ENCODE measurements around the gene GRIN2C.
A peak's percentile ranks its signal among the peaks of the same experiment; 100 is the strongest.

The GRIN2C gene

DNA sequence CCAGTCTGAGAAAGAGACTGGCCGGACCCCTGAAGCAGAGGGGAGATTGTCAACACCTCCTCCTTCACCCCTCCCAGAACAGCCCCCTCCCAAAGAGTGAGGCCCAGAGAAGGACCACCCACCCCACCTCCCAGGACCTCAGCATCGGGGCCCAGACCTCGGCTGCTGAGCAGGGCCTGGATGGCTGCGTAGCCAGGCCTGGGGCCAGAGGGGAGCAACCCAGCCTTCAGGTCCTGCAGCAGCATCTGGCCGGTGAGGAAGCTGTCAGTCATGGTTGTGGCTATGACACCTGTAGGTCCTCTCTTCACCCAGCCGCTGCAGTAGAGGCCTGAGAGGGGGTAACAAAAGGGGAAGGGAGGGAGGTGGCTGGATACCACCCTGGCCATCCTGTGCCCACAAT, 3.2 kb upstream of the GRIN2C start:
- Mint-ChIP-seq H3K9me3 (no peaks in the 10 kb centered on the region), H3K4me3 (no peak overlapping the region), H3K27me3 (peaks cover 30% of the 10 kb centered on the region), H3K4me1 (peaks cover 10% of the 10 kb centered on the region), H3K27ac (no peak overlapping the region), H3K36me3 (ENCODE audit: low read depth) (no peaks in the 10 kb centered on the region)
- DNase-seq (no peak), ATAC-seq (no peak)

- Mint-ChIP-seq H3K36me3 (ENCODE audit: low read depth) (no peaks in the 10 kb centered on the region), H3K9me3 (no peaks in the 10 kb centered on the region), H3K4me1 (peaks cover 10% of the 10 kb centered on the region), H3K4me3 (peak overlapping the region; percentile 40), H3K27ac (no peak overlapping the region), H3K27me3 (peaks cover 33% of the 10 kb centered on the region)
- ATAC-seq (peak; percentile 45), DNase-seq (peak; percentile 82)
Measured at GRCh38 chr17:74862108-74862901, 2.6 kb upstream of the GRIN2C start.

GRCh38 chr17:74861662-74862107, 2.0 kb upstream of the GRIN2C start:
- H3K27ac Mint-ChIP-seq, result no peak overlapping the region
- H3K4me3 Mint-ChIP-seq, result peak overlapping the region; percentile 40
- no peaks in the 10 kb centered on the region for H3K9me3 Mint-ChIP-seq
- ATAC-seq (no peak), DNase-seq (no peak)
- H3K27me3 Mint-ChIP-seq, result peaks cover 40% of the 10 kb centered on the region
- H3K4me1 Mint-ChIP-seq, result peaks cover 10% of the 10 kb centered on the region
- H3K36me3 Mint-ChIP-seq (ENCODE audit: low read depth), result no peaks in the 10 kb centered on the region

DNA sequence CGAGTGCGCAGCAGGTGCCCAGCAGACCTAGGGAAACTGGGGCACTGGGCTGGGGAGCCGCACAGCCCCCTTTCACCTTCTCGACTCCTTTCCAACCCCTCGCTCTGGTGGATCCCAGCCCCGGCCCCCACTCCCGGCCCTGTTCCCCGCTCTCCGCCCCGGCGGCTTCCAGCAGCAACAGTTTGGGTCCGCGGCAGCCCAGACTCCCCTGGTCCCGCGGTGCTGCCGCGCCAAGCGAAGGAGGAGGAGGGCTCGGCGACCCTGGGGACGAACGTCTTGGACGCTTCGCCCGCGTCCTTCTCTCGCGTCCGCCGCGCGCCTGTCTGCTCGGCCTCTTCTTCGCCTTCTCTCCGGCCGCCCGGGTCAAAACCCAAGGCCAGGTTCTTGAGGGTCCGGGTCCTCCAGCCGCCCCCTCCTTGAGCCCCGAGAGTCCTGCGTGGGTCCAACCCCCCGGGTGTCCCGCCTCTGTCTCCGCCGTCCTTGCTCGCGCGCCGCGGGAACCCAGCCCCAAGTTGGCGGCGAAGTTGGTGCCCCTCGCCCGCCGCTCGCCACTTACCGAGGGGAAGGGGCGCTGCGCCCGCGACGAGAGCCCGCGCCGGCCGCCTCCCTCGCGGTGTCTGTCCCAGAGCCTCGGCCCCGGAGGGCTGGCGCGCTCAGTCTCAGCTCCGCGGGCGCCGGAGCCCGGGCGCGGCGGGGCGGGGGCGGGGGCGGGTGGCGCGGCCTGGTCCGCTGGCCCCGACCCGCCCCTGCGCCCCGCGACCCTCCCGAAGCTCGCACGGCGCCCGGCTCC, 1.4 kb upstream of the GRIN2C start:
- no peak for DNase-seq
- H3K4me1 Mint-ChIP-seq, result peaks cover 10% of the 10 kb centered on the region
- H3K27me3 Mint-ChIP-seq, result peaks cover 44% of the 10 kb centered on the region
- no peaks in the 10 kb centered on the region for H3K9me3 Mint-ChIP-seq
- ATAC-seq, result no peak
- no peak overlapping the region for H3K27ac Mint-ChIP-seq
- no peaks in the 10 kb centered on the region for H3K36me3 Mint-ChIP-seq (ENCODE audit: low read depth)
- H3K4me3 Mint-ChIP-seq, result peak overlapping the region; percentile 21

DNA sequence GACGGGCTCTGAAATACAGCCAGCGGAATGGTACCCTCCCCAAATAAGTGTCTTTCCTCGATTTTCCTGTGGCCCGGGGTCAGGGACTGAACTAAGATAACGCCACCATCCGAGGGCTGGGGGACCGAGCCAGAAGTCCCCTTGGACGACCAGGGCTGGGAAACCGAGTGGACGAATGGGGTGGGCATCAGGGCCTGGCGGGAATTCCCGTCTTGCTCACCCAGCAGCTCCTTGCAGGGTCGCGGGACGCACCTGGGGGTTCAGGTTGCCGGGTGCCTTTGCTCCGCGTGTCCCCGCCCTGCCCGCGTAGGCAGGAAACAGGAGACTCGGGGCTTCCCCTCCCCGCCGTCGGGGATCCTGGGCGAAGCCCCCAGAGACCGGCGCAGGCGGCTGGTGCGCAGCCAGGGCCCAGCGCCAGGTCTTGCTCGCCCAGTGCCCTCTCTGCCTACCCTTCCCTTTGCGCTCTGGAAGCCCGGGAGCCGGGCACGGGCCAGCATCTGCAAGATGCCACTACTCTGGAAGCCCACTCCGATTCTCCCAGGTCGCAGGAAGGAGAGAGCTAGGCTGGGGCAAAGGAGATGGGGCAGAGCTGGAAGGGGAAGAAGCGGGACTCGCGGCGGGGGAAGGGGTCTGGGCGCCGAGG, 665 bp upstream of the GRIN2C start:
- H3K4me3 Mint-ChIP-seq, result peak overlapping the region; percentile 45

GRCh38 chr17:74858672-74859458, 820 bp downstream of the GRIN2C start:
- Mint-ChIP-seq H3K27ac (no peak overlapping the region), H3K4me1 (peaks cover 10% of the 10 kb centered on the region), H3K4me3 (no peak overlapping the region), H3K27me3 (peaks cover 61% of the 10 kb centered on the region), H3K9me3 (no peaks in the 10 kb centered on the region), H3K36me3 (ENCODE audit: low read depth) (no peaks in the 10 kb centered on the region)
- no peak for DNase-seq
- ATAC-seq, result no peak

More for the DNA sequence above, 665 bp upstream of the GRIN2C start:
- DNase-seq, result no peak
- ATAC-seq, result no peak
- H3K27me3 Mint-ChIP-seq, result peaks cover 51% of the 10 kb centered on the region
- no peaks in the 10 kb centered on the region for H3K9me3 Mint-ChIP-seq
- no peaks in the 10 kb centered on the region for H3K36me3 Mint-ChIP-seq (ENCODE audit: low read depth)
- H3K4me1 Mint-ChIP-seq, result peaks cover 10% of the 10 kb centered on the region
- no peak overlapping the region for H3K27ac Mint-ChIP-seq

DNA sequence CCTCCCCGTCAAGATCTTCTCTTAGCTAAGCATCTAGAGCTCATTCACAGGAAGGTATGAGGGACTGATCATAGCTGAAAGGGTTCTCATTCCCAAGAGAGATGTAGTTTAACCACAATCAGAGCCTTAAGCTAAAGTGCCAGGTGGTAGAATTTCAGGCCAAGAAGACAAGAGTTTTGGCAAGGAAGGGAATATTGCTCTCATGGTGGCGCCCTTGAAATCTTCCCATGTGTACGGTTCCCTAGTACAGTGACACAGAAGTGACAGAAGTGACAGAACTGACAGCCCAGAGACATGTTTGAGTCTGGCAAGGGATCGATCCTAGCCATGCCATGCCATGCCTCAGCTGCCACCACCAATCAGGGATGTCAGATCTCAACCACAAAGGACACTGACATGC, 2.5 kb downstream of the GRIN2C start:
- H3K36me3 Mint-ChIP-seq (ENCODE audit: low read depth), result no peaks in the 10 kb centered on the region
- H3K4me3 Mint-ChIP-seq, result no peak overlapping the region
- H3K27me3 Mint-ChIP-seq, result peaks cover 68% of the 10 kb centered on the region
- no peak for DNase-seq
- peaks cover 13% of the 10 kb centered on the region for H3K4me1 Mint-ChIP-seq
- ATAC-seq, result no peak
- H3K27ac Mint-ChIP-seq, result no peak overlapping the region
- no peaks in the 10 kb centered on the region for H3K9me3 Mint-ChIP-seq

DNA sequence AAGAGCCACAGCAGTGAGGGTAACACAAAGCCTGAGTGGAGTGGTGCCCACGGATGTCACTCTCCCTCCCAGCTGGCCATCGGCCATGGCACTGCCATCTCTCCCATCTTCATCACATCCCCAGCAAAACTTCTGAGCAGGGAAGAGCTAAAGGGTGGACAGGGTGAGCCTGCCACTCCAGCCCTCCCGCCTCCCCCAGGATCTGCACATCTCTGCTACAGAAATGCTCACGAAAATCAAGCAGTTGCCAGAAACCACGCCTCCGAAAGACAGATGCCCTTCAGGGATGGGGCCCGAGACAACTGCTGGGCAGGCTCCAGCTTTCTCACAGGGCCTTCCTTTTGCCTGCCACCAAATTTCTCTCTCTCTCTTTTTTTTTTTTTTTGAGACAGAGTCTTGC, 3.6 kb downstream of the GRIN2C start:
- DNase-seq (no peak), ATAC-seq (no peak)
- Mint-ChIP-seq H3K36me3 (ENCODE audit: low read depth) (no peaks in the 10 kb centered on the region), H3K4me1 (peaks cover 8% of the 10 kb centered on the region), H3K27ac (no peak overlapping the region), H3K4me3 (no peak overlapping the region), H3K27me3 (peaks cover 66% of the 10 kb centered on the region), H3K9me3 (no peaks in the 10 kb centered on the region)

DNA sequence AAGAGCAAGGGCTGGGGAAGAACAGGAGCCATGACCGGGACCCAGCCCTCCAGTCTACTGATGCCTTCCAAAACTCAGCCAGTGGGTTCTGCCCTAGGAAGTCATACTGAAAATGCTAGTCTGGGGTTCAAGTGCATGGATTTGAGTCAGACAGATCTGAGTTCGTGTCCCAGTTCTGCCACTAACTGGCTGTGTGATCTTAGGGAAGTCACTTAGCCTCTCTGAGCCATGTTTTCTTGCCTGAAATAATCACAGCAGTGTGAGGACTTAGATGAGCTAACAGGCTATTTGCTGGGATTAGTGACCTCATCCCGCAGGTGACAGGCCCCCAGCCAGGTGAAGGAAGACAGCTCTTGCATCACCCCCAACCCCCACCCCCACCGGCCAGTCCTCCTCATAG, 4.4 kb downstream of the GRIN2C start:
- Mint-ChIP-seq H3K4me1 (peaks cover 6% of the 10 kb centered on the region), H3K4me3 (no peak overlapping the region), H3K9me3 (no peaks in the 10 kb centered on the region), H3K27ac (no peak overlapping the region), H3K36me3 (ENCODE audit: low read depth) (no peaks in the 10 kb centered on the region), H3K27me3 (peaks cover 66% of the 10 kb centered on the region)
- DNase-seq (no peak), ATAC-seq (no peak)

GRCh38 chr17:74854792-74855191, 4.9 kb downstream of the GRIN2C start:
- Mint-ChIP-seq H3K36me3 (ENCODE audit: low read depth) (no peaks in the 10 kb centered on the region), H3K9me3 (no peaks in the 10 kb centered on the region), H3K27ac (no peak overlapping the region), H3K4me3 (no peak overlapping the region), H3K27me3 (peaks cover 62% of the 10 kb centered on the region), H3K4me1 (peaks cover 4% of the 10 kb centered on the region)
- DNase-seq, result no peak
- ATAC-seq, result no peak

DNA sequence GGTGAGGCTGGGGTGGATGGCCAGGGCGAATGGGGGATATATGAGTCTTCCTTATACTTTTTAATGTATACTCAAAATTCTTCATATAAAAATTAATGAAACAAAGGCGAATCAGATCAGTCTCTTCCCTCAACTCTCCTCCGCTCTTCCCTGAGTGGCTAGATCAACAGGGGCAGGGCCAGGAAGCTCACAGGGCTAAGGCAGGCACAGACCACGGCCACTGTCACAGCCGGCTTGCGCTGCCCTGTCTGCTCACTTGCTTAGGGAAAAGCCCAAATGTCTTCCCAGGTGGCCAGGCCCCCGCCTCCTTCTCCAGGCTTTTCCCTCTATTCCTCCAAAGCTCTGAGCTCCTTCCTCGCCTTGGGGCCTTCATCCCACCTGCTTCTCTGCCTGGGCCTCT, 6.0 kb downstream of the GRIN2C start:
- Mint-ChIP-seq H3K9me3 (no peaks in the 10 kb centered on the region), H3K4me1 (peaks cover 3% of the 10 kb centered on the region), H3K27ac (no peak overlapping the region), H3K36me3 (ENCODE audit: low read depth) (no peaks in the 10 kb centered on the region), H3K4me3 (no peak overlapping the region), H3K27me3 (peaks cover 55% of the 10 kb centered on the region)
- no peak for ATAC-seq
- no peak for DNase-seq

GRCh38 chr17:74853048-74853397, 6.7 kb downstream of the GRIN2C start:
- peaks cover 3% of the 10 kb centered on the region for H3K4me1 Mint-ChIP-seq
- peak overlapping the region; percentile 65 for H3K4me3 Mint-ChIP-seq
- no peak for DNase-seq
- ATAC-seq, result no peak
- no peaks in the 10 kb centered on the region for H3K9me3 Mint-ChIP-seq
- H3K27ac Mint-ChIP-seq, result no peak overlapping the region
- H3K36me3 Mint-ChIP-seq (ENCODE audit: low read depth), result no peaks in the 10 kb centered on the region
- H3K27me3 Mint-ChIP-seq, result peaks cover 52% of the 10 kb centered on the region

- Mint-ChIP-seq H3K9me3 (no peaks in the 10 kb centered on the region), H3K27ac (no peak overlapping the region), H3K4me1 (peaks cover 3% of the 10 kb centered on the region), H3K27me3 (peaks cover 48% of the 10 kb centered on the region), H3K36me3 (ENCODE audit: low read depth) (no peaks in the 10 kb centered on the region), H3K4me3 (peak overlapping the region; percentile 65)
- ATAC-seq (peak; percentile 70), DNase-seq (peak; percentile 57)
Measured at GRCh38 chr17:74852237-74853047, 7.2 kb downstream of the GRIN2C start.
